K562 (cell line): ENCODE measurements around the gene NRP1.

Experiments used
- DPF2 ChIP-seq: fragments of 450-650 bp; IDR thresholded peaks from 2 replicates; pipeline ENCODE4 v1.6.1; 2016
- EZH2 ChIP-seq: IDR thresholded peaks from 2 replicates; pipeline ENCODE4 v1.6.1; 2012; ENCODE audit warnings: low read depth, mild to moderate bottlenecking, inconsistent platforms, low read length, borderline replicate concordance
- RCOR1 ChIP-seq, 2 experiments: IDR thresholded peaks; 2 replicates each; pipeline ENCODE4 v1.6.1; 2012; ENCODE audit warnings: low read depth in 2 of 2, low read length in 2 of 2, borderline replicate concordance in 1 of 2, improper control_type of control experiment in 1 of 2
- REST ChIP-seq, 2 experiments: fragments of 450-650 bp; formaldehyde crosslinking in 1 of 2; IDR thresholded peaks; 2 replicates each; pipeline versions ENCODE4 v1.4.0 to v1.6.1; 2014 to 2020; ENCODE audit warnings: mild to moderate bottlenecking in 2 of 2, borderline replicate concordance in 1 of 2, low read depth in 1 of 2
- TAF1 ChIP-seq: IDR thresholded peaks from 2 replicates; pipeline ENCODE4 v1.6.1; 2011; ENCODE audit warnings: mild to moderate bottlenecking, low read length, moderate library complexity; ENCODE audit not compliant: insufficient read depth, control insufficient read depth, severe bottlenecking; ENCODE audit errors: extremely low read depth
- USF1 ChIP-seq: sonication (generic); formaldehyde crosslinking; IDR thresholded peaks from 2 replicates; pipeline ENCODE4 v1.9.0; 2022; ENCODE audit warnings: mild to moderate bottlenecking, missing genetic modification reagents
- ZBTB7A ChIP-seq: IDR thresholded peaks from 2 replicates; pipeline ENCODE4 v1.6.1; 2011; ENCODE audit warnings: low read depth, mild to moderate bottlenecking, low read length, moderate library complexity, borderline replicate concordance; ENCODE audit not compliant: control insufficient read depth
- ZNF282 ChIP-seq: sonication (generic); formaldehyde crosslinking; IDR thresholded peaks from 2 replicates; pipeline ENCODE4 v1.8.1; 2023; ENCODE audit warnings: missing genetic modification reagents

- no peak for TF ChIP-seq EZH2
- no peak for TF ChIP-seq ZBTB7A
- no peak for TF ChIP-seq USF1 (CRISPR knock-in tag)
- no peak for TF ChIP-seq TAF1
- no peak for TF ChIP-seq ZNF282 (CRISPR knock-in tag)
- no peak for TF ChIP-seq RCOR1 (IDR thresholded peaks at IDR 0.05; ENCODE audit: borderline replicate concordance in 1 of 2, low read depth in 2 of 2, low read length in 2 of 2)
- TF ChIP-seq REST (IDR thresholded peaks at IDR 0.05; ENCODE audit: borderline replicate concordance) = no peak
- TF ChIP-seq REST (CRISPR knock-in tag; IDR thresholded peaks at IDR 0.05; ENCODE audit: low read depth) = no peak
- TF ChIP-seq DPF2 = no peak
Measured at GRCh38 chr10:33263453-33263852, 71.0 kb downstream of the NRP1 start.
